AML-193 (cell line): ENCODE measurements around the gene TMEM33.
A peak's percentile ranks its signal among the peaks of the same experiment; 100 is the strongest.
"Not testable (repeated sequence)": the region's sequence is repeated elsewhere in the genome, so short reads cannot be mapped to it uniquely, and the experiment has no call there.

Experiments
- DNase-seq, 2 experiments: peaks; one replicate each; lab custom pipeline; 2025; lab: John Stamatoyannopoulos, UW

The TMEM33 gene, protein sequence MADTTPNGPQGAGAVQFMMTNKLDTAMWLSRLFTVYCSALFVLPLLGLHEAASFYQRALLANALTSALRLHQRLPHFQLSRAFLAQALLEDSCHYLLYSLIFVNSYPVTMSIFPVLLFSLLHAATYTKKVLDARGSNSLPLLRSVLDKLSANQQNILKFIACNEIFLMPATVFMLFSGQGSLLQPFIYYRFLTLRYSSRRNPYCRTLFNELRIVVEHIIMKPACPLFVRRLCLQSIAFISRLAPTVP

DNA sequence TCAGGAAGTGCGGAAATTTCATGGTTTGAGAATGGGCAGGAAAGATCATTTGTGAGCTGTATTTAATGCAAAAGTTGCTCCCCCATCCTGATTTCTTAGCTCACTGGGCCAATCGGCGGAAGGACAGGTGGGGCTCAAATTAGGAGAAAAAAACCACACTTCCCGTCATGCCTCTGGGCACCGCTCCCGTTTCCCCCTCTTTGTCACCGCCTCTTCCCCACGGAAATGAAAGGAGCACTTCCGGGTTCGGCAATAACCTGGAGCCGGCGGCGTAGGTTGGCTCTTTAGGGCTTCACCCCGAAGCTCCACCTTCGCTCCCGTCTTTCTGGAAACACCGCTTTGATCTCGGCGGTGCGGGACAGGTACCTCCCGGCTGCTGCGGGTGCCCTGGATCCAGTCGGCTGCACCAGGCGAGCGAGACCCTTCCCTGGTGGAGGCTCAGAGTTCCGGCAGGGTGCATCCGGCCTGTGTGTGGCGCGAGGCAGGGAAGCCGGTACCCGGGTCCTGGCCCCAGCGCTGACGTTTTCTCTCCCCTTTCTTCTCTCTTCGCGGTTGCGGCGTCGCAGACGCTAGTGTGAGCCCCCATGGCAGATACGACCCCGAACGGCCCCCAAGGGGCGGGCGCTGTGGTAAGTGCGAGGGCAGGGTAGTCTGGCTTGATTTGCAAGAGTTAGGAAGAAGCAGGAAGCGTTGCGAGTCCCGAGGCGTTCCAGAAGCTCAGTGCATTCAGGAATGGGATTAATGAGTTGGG, at the start of gene TMEM33:
Gene TMEM33, plus strand, starts transcription at position 529 of the 751 bp plus-strand sequence. Its CDS starts 56 bp downstream, at position 585.
- peak; percentile 64 to 76 for DNase-seq

DNA sequence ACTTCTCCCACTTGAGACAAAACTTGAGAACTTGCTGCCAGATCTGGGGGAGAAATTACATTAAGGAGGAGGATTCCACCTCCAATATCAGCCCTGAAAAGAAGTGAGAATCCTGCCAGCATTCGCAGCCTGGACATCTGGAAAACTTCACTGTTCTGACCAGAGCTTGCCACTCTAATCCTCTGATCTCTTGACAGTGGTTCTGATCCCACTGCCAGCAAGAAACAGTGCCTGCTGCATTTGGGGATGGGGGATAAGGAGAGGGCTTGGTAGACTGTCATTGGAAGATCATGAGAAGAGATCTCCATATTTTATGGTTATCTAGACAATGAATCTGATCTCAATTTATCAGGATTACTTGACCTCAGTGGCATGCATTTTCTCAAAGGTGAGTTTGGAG, 49.8 kb upstream of the TMEM33 start:
- no peak for DNase-seq

DNA sequence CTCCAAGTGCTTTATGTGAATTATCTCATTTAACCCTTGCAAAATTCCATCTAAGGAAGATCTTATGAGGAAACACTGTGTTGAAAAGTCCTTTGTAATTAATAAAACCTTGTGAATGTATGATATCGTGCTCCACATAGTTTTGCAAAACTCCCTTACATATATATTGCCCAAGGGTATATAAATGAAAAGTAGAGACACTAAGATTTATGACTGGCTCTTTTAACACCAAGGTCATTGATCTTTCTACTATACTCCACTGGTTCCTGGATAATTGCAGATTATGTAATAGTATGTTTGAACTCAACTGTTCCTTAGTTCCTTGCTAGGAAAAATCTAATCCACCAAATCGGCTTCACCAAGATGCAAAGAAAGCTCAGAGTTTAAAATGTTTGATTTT, 48.0 kb upstream of the TMEM33 start:
- no peak for DNase-seq

DNA sequence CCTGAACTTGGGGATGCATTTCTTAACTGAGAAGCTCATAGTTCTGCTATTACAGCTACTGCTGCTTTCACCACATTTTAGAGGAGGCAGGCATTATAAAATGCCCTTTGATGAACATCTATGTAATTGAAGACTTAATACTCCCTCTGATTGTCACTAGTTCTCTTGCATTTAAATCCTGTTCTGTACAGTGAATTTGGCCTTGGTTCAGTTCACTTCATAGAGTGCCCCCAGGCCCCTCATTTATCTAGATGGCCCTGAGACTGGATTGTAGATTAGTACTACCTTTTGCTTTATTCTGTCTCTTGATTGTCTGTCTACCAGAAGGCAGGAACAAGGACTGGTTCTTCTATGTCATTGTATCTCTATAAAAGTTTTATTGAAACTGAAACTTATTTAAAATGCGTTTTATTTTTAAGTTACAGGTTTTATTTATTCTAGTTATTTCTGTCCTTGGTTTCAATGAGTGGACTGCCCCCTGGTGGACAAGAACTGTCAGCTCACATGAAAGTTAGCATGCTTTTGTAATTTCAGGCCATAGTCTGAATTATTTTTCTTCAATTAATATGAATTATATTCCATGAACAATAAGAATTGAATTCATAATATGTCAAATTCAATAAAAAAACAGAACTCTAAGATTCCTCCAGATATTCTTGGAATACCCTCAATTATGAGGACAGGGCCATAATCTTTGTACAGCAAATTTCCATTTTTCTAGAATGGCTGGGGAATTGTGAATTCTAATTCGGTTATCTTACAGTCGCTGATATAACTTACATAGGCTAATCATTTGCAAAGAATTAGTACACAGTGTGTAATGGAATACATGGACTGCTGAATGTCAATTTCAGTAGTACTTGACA, 47.2 kb upstream of the TMEM33 start:
- DNase-seq, result peak; percentile 30 to 33

DNA sequence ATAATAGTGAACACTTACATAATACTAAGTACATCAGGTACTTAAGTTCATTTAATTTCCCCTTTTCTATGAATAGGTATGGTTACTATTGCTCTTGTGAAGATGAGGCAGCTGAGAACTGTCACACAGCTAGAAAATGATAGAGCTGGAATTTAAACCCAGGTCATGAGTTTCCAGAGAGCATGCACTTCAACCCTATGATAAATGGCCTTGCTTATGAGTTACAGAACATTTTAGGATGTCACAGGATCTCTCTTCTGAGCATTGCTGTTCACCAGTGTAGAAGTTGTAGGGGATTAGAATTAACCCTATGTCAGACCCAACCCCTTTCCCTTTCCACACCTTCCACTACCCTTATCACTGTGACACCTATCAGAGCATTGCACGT, 46.5 kb upstream of the TMEM33 start:
- no peak for DNase-seq

DNA sequence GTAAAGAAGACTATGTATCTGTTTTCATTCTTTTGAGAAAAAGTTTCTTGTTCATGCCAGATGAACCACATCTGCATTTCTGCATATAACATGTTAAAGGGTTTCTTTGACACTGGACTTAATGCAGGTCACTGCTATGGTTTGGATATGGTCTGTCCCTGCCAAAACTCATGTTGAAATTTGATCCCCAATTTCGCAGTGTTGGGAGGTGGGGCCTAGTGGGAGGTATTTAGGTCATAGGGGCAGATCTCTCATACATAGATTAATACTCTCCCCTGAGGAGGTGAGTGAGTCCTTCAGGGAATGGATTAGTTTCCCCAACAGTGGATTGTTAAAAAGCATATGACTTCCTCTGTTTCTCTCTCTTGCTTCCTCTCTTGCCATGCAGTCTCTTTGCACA, 45.9 kb upstream of the TMEM33 start:
- no peak for DNase-seq

DNA sequence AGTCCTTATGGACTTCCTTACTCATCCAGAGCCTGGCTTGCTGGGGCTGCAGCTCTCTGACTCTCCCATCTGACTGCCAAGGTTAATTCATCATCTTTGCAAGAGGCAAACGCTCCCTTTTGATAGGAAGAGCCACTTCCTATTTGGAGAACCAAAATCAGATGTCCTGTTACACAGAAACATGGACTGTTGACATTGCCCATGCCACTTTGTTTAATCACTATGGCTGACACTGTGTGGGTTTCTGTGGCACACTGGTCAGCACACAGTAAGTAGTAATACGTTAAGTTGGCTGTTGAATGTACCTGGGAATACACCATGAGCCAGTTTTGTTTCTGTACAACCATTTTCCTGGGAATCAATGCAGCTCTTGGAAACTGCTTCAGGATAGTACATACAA, 45.1 kb upstream of the TMEM33 start:
- DNase-seq, result no peak

DNA sequence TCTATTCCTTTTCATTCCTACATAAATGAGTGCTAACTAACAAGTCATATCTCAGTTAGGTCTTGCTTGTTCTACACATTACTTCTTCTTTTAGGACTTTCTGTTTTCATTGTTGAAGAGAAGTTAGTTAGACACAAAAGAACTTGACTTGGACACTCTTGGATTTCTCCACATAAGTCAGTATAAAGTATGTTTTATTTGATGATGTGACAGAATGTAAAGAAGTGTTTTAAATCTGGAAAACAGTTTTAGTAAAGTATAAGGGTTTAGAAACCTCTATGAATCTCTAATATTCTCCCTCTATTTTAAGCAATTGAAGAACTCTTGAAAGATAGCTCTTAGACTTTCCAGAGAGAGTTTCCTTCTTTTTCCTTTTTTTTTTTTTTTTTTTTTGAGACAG, 38.6 kb upstream of the TMEM33 start:
- DNase-seq, result no peak

DNA sequence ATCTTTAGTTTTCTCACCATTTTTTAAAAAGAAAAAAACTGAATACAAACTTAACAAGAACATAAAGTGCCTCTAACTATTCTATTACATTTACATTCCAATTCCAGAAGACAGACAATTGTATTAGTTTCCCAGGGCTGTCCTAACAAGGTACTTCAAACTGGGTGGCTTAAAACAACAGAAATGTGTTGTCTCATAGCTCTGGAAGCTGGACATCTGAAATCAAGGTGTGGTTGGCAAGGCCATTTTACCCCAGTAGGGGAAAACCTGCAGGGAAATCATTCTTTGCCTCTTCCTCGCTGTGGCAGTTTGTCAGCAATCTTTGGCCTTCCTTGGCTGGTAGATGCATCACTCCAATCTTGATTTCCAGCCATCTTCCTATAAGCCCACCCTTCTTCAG, 37.5 kb upstream of the TMEM33 start:
- no peak for DNase-seq

DNA sequence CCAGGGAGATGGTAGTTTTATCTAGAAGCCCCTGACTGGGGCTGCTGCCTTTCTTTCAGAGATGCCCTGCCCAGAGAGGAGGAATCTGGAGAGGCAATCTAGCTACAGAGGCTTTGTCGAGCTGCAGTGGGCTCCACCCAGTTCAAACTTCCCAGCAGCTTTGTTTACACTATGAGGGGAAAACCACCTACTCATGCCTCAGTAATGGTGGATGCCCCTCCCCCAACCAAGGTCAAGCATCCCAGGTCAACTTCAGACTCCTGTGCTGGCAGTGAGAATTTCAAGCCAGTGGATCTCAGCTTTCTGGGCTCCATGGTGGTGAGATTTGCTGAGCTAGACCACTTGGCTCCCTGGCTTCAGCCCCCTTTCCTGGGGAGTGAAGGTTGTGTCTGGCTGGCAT, 26.1 kb upstream of the TMEM33 start:
- not testable (repeated sequence) for DNase-seq

DNA sequence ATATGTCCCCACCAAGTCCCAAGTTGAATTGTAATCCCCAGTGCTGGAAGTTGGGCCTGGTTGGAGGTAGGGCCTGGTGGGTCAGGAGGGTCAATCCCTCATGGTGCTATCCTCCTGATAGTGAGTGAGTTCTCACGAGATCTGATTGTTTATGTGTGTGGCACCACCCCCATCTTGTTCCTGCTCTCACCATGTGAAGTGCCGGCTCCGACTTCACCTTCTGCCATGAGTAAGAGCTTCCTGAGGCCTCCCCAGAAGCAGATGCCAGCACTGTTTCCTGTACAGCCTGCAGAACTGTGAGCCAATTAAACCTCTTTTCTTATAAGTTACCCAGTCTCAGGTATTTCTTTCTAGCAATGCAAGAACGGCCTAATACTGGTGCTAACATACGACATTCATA, 22.7 kb upstream of the TMEM33 start:
- no peak for DNase-seq

DNA sequence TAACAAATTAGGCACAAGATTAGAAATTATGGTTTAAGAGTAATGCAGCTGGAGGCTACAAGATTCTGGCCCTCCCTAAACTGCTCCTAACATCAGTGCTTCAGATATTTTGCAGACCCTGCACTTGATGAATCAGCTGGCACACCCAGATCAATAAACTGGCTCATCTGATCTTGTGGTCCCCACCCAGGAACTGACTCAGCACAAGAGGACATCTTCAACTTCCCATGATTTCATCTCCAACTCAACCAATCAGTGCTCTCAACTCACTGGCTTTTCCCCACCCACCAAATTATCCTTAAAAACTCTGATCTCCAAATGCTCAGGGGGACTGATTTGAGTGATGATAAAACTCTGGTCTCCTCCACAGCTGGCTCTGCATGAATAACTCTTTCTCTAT, 21.7 kb upstream of the TMEM33 start:
- no peak for DNase-seq

DNA sequence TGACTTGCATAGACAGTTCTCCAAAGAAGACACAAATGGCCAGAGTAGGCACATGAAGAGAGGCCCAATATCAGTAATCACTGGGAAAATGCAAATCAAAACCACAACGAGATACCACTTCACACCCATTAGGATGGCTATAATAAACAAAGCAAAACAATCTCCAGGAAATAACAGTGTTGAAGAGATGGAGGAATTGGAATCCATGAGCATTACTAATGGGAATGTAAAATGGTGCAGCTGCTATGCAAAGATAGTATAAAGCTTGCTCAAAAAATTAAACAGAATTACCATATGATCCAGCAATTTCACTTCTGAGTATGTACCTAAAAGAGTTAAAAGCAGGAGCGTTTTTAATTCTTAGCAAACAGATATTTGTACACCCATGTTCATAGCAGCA, 17.0 kb upstream of the TMEM33 start:
- no peak for DNase-seq

DNA sequence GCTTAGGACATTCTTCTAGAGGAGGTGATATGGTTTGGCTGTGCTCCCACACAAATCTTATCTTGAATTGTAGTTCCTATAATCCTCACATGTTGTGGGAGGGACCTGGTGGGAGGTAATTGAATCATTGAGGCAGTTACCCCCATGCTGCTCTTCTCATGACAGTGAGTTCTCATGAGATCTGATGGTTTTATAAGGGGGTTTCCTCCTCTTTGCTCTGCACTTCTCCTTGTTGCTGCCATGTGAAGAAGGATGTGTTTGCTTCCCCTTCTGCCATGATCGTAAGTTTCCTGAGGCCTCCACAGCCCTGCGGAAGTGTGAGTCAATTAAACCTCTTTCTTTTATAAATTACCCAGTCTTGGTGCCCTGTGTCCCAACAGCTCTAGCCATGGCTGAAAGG, 14.8 kb upstream of the TMEM33 start:
- not testable (repeated sequence) for DNase-seq

DNA sequence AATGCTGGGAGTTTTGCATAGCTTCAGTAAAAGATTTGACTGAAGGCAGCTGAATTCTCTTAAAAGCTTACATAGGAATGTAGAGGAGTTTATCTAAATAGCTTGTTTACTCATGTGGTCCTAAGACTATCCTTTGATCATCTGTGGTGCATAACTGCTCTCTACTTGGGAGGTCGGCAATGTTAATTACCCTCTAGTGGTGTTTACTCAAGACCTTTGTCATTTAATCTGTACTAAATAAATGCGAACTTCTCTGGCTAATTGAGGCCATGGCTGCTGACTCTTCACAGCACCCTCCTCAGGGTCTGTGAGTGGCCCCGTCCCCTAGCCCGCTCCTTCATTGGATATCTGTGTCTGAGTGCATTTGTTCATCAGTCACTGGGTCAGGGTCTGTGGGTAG, 13.8 kb upstream of the TMEM33 start:
- no peak for DNase-seq

DNA sequence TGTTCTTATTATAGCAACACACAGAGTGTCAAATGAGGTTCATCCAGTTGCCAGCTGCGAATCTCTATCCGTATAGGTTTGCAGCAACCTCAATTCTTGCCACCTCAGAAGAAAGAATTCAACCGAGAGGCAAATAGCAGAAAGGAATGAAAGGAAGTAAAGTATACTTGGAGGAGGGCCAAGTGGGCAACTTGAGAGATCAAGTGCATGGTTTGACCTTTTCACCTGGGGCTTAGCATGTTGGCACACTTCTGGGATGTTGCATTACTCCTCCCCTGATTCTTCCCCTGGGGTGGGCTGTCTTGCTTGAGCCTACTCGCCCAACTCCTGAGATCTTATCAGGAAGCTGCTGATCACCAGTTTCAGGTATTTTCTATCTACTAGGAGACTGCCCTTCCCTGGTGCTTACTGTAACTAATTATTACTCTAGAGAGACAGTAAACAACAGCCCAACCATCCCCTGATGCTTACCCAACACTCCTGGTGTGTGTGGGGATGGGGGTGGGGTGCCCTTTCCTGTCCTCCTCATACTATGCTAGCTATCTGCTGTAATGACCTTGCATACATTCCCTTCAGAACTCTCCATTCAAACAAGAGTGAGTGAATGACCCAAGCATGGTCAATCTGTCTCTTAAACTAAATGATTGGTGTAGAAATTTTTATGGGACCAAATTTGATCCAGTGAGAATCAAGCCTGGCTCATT, 7.3 kb upstream of the TMEM33 start:
- no peak for DNase-seq

DNA sequence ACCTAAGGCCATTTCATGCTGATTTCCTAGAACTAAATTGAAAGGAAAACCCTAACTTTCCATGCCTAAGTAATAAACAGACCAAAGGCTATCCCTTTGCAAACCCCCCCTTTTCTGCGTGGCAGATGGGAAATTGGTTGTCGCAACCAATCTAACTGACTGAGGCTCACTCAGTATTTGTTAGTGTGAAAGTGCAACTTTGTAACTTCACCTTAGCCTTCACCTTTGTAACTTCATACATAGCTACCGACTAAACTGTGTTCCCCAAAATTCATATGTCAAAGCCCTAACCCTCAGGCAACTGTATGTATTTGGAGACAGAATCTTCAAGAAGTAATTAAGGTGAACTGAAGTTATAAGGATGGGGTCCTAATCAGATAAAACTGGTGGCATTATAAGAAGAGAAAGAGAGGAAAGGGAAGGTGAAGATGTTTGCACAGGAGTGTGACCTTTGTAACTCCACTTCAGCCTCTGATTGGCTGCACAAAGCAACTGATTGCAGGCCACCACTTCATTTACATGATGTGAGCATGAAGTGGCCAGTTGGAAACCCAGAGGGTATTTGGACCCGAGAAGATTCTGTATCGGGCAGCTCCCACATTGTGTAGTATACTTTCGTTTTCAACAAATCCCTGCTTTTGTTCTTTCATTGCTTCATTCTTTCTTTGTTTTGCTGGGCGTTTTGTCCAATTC, 4.9 kb upstream of the TMEM33 start:
- no peak for DNase-seq

DNA sequence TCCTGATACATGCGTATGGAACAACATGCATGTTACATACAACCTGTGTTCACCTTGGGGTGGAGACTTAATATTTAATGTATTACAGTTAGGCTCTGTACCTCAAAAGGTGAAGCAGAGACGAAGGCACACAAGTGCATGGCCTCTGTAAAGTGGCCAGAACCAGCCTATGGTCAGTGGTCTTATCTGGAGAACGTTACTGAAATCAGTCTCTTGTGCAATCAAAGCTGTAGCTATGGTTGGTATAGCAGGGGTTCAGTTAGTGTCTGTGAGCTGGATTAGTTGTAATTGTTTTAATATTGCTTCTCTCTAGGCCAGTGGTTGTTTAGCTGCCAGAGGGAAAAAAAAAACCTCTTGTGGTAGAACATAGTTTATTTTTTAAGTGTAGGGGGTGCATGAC, 2.2 kb upstream of the TMEM33 start:
- no peak for DNase-seq

DNA sequence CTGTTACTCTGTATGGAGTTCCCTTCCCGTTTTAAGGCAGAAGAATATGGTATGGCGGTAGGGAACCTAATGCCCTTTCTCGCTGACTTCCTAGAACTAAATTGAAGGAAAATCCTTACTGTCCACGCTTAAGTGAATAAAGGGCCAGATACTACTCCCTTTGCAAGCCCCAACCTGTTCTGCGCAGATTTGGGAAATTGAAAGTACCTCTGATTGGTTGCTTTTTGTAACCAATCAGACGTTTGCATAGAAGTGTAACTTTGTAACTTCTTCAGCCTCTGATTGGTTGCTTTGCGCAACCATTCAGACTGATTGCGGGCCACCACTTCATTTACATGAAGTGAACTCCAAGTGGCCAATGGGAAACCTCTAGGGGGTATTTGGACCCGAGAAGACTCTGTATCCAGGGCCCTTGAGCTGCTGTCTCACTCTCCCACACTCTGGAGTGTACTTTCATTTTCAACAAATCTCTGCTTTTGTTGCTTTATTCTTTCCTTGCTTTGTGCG, 1.2 kb upstream of the TMEM33 start:
- DNase-seq, result no peak

DNA sequence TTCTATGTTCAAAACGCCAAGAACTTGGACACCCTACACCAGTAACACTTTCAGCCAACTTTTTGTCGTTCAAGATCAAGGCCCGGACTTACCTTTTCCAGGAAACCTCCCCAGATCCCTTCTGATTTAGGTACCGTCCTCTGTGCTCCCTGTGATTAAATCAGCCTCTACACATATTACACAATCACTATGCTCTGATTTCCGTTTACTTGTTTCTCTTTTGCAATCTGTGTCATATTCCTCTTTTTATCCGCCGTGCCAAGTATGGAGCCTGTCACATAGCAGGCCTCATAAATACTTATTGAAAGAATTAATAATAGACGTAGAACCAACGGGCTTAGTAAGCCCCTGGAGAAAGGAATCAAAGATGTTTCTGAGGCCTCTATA, 722 bp upstream of the TMEM33 start:
- DNase-seq, result peak; percentile 68 to 72

DNA sequence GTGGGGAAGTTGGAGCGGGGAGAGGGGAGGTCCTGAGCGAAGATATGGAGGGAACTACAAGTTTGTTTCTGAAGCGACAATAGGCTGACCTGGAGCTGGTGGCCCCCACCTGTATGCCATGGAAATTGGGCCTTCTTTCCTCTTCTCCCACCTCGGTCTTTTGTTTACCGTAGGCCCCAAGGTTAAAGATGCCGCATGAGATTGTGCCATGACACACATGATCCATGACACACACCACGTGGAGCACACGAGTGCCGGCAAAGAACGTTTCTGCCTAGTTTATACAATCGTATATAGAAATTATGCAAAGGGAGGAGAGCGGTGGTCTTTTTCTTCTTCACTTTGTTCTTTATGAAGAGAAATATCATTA, 408 bp downstream of the TMEM33 start:
- DNase-seq, result no peak
